DND-41 (cell line): ENCODE measurements around the gene JAZF1.

Experiments used
- ATAC-seq: fragments of 200-7000 bp; cut with Tn5 transposase; 3 replicates; pipeline ENCODE4 v1.9.1; 2021; ENCODE audit warnings: low read depth; ENCODE audit not compliant: insufficient read depth
- DNase-seq: peaks from one replicate; pipeline ENCODE4 v3.0.0-alpha.2; 2020
- H2AFZ ChIP-seq: 2 replicates; pipeline ENCODE4 v1.6.0; 2012; ENCODE audit warnings: low read depth, low read length
- H3K27ac ChIP-seq: 2 replicates; pipeline ENCODE4 v1.5.1; 2012; ENCODE audit warnings: low read length, inconsistent platforms
- H3K27me3 ChIP-seq: fragments of 200-600 bp; sonication (generic); 2 replicates; pipeline ENCODE4 v1.6.0; 2012; ENCODE audit warnings: low read length, mild to moderate bottlenecking, inconsistent platforms; ENCODE audit not compliant: insufficient read depth, poor library complexity
- H3K36me3 ChIP-seq: 2 replicates; pipeline ENCODE4 v1.5.1; 2012; ENCODE audit warnings: low read length, inconsistent platforms; ENCODE audit not compliant: insufficient read depth
- H3K4me1 ChIP-seq: 2 replicates; pipeline ENCODE4 v1.5.1; 2012; ENCODE audit warnings: mild to moderate bottlenecking, low read length; ENCODE audit not compliant: insufficient read depth
- H3K4me2 ChIP-seq: 2 replicates; pipeline ENCODE4 v1.6.0; 2012; ENCODE audit warnings: mild to moderate bottlenecking, moderate library complexity, low read length, inconsistent platforms; ENCODE audit not compliant: insufficient read depth
- H3K4me3 ChIP-seq, 2 experiments: fragments of 200-600 bp in 1 of 2; shearing (Covaris generic) in 1 of 2; 2 replicates each; pipeline ENCODE4 v1.5.1; 2012 to 2016; ENCODE audit warnings: inconsistent platforms in 2 of 2, low read length in 2 of 2, mild to moderate bottlenecking in 2 of 2, low read depth in 1 of 2, moderate library complexity in 1 of 2
- H3K79me2 ChIP-seq: 2 replicates; pipeline ENCODE4 v1.6.0; 2012; ENCODE audit warnings: low read length, inconsistent platforms; ENCODE audit not compliant: insufficient read depth
- H3K9ac ChIP-seq: 2 replicates; pipeline ENCODE4 v1.6.0; 2012; ENCODE audit warnings: low read depth, mild to moderate bottlenecking, inconsistent platforms, low read length, moderate library complexity
- H3K9me3 ChIP-seq: 2 replicates; pipeline ENCODE4 v1.5.1; 2012; ENCODE audit warnings: low read length, moderate library complexity, mild to moderate bottlenecking, inconsistent platforms; ENCODE audit not compliant: insufficient read depth, severe bottlenecking
- H4K20me1 ChIP-seq: 2 replicates; pipeline ENCODE4 v1.6.0; 2012; ENCODE audit warnings: low read length; ENCODE audit not compliant: insufficient read depth
- EZH2 ChIP-seq: IDR thresholded peaks from 3 replicates; pipeline ENCODE4 v1.6.1; 2012; ENCODE audit warnings: borderline replicate concordance, low read depth, mild to moderate bottlenecking, moderate library complexity, low read length, inconsistent platforms; ENCODE audit not compliant: severe bottlenecking
- TF ChIP-seq, protein P1 (sequence below): IDR thresholded peaks from 2 replicates; pipeline ENCODE4 v1.5.1; 2012; ENCODE audit warnings: borderline replicate concordance, low read length, moderate library complexity, mild to moderate bottlenecking; ENCODE audit not compliant: poor library complexity, severe bottlenecking; ENCODE audit errors: extremely low read depth

JAZF1 gene

DNA sequence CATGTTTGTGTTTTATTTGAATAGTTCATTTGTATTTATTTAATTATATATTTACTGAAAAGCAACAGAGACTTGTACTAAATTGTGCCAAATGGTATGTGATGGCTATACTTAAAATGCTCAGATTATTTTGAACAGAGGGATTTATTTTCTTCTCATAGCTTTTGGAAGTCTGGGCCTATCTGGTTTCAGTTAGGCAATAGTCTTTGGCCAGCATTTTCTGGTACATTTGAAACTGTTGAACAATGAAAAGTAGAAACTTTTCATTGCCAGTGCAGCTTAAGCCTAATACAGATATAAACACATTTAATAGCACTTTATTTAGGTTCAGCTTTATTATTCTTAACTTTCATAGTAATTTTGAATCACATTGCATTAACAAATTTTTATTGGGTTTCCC, 252.6 kb downstream of the JAZF1 start:
- Histone ChIP-seq H4K20me1 (no peaks in the 10 kb centered on the region), H3K36me3 (no peaks in the 10 kb centered on the region), H3K4me3 (no peak overlapping the region), H3K9ac (no peak overlapping the region), H3K27me3 (no peaks in the 10 kb centered on the region), H3K79me2 (no peaks in the 10 kb centered on the region), H3K9me3 (no peaks in the 10 kb centered on the region), H3K4me2 (no peak overlapping the region), H2AFZ (no peak overlapping the region), H3K4me1 (peaks cover 12% of the 10 kb centered on the region), H3K27ac (no peak overlapping the region)
- no peak for TF ChIP-seq EZH2
- TF ChIP-seq, protein P1, sequence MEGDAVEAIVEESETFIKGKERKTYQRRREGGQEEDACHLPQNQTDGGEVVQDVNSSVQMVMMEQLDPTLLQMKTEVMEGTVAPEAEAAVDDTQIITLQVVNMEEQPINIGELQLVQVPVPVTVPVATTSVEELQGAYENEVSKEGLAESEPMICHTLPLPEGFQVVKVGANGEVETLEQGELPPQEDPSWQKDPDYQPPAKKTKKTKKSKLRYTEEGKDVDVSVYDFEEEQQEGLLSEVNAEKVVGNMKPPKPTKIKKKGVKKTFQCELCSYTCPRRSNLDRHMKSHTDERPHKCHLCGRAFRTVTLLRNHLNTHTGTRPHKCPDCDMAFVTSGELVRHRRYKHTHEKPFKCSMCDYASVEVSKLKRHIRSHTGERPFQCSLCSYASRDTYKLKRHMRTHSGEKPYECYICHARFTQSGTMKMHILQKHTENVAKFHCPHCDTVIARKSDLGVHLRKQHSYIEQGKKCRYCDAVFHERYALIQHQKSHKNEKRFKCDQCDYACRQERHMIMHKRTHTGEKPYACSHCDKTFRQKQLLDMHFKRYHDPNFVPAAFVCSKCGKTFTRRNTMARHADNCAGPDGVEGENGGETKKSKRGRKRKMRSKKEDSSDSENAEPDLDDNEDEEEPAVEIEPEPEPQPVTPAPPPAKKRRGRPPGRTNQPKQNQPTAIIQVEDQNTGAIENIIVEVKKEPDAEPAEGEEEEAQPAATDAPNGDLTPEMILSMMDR: no peak
- DNase-seq: no peak
- ATAC-seq: no peak

DNA sequence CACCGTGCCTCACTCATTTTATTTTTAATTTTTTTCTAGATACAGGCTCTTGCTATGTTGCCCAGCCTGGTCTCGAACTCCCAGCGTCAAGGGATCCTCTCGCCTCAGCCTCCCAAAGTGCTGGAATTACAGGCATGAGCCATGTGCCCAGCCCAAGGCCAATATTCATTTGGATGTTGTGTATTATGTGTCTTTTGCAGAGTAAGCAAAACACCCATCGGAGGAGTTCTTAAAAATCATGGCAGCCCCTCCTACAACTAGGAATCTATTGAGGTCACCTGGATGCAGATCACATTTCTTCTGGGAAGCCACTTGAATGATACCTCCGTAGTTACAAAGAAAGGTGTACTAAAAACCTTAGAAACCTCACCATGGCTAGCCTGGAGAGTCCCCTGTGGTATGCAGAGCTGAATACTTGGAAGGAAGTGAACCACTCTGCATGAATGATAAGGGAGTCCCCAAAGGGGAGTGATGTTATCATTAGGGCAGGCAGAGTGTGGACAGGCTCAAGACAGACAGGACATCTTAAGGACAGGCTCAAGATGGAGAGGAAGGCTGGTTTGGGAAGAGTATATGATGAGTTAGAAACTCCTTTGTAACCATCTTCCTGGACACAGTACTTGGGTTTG, 254.9 kb downstream of the JAZF1 start:
- no peak overlapping the region for H3K4me3 ChIP-seq
- no peaks in the 10 kb centered on the region for H3K27me3 ChIP-seq
- TF ChIP-seq, protein P1: no peak
- TF ChIP-seq EZH2: no peak
- H3K9me3 ChIP-seq: no peaks in the 10 kb centered on the region
- no peak overlapping the region for H3K9ac ChIP-seq
- peaks cover 34% of the 10 kb centered on the region for H3K4me1 ChIP-seq
- no peak for DNase-seq
- H3K27ac ChIP-seq: no peak overlapping the region
- H2AFZ ChIP-seq: no peak overlapping the region
- H4K20me1 ChIP-seq: no peaks in the 10 kb centered on the region
- no peak for ATAC-seq
- H3K4me2 ChIP-seq: no peak overlapping the region
- H3K79me2 ChIP-seq: no peaks in the 10 kb centered on the region
- H3K36me3 ChIP-seq: no peaks in the 10 kb centered on the region

DNA sequence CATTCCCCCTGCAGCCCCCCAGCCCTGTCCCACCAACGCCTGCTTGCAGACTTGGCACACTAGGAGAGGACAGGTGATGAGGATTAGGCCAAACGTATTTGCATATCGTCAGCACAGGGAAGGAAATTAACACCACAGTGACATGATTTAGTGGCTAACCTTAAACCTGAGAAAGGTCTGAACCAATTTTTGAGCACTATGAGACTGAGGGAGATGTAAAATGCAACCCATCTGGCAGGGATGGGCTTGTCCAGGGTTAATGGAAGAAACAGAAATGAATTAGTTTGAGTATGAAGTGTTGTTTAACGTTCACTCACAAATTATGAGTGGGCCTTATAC, 257.0 kb downstream of the JAZF1 start:
- Histone ChIP-seq H2AFZ (peak overlapping the region; percentile 59), H4K20me1 (no peaks in the 10 kb centered on the region), H3K27me3 (no peaks in the 10 kb centered on the region), H3K36me3 (no peaks in the 10 kb centered on the region), H3K4me1 (peaks cover 35% of the 10 kb centered on the region), H3K79me2 (no peaks in the 10 kb centered on the region), H3K9ac (peak overlapping the region; percentile 28; the same call in 1 of the 2 replicates), H3K9me3 (no peaks in the 10 kb centered on the region), H3K4me3 (peak overlapping the region in 1 of 2 experiments; percentile 8; a peak in 1 of 4 replicates), H3K4me2 (peak overlapping the region; percentile 10; the same call in 1 of the 2 replicates), H3K27ac (peak overlapping the region; percentile 79)
- ATAC-seq (no peak), DNase-seq (no peak)
- TF ChIP-seq, protein P1: no peak
- TF ChIP-seq EZH2: no peak
